Activated CD4-positive, alpha-beta T cell treated with anti-CD3 and anti-CD28 coated beads for 4 hours (primary cell): Measurements from ENCODE around the gene PTGES2.
"Not testable (repeated sequence)": the region's sequence is repeated elsewhere in the genome, so short reads cannot be mapped to it uniquely, and the experiment has no call there.

Experiments
- DNase-seq, 2 donors: peaks; one replicate each; pipeline ENCODE4 v3.0.0-alpha.2; 2020

The PTGES2 gene

GRCh38 chr9:128118472-128118857, 9.1 kb downstream of the PTGES2 start:
- DNase-seq = no peak

GRCh38 chr9:128117613-128118471, 9.7 kb downstream of the PTGES2 start:
- peak; percentile 92 to 99 for DNase-seq

- DNase-seq = no peak
These were observed 11.1 kb downstream of the PTGES2 start for GRCh38 chr9:128116104-128117083.

GRCh38 chr9:128115187-128116103, 12.1 kb downstream of the PTGES2 start:
- DNase-seq = no peak

DNA sequence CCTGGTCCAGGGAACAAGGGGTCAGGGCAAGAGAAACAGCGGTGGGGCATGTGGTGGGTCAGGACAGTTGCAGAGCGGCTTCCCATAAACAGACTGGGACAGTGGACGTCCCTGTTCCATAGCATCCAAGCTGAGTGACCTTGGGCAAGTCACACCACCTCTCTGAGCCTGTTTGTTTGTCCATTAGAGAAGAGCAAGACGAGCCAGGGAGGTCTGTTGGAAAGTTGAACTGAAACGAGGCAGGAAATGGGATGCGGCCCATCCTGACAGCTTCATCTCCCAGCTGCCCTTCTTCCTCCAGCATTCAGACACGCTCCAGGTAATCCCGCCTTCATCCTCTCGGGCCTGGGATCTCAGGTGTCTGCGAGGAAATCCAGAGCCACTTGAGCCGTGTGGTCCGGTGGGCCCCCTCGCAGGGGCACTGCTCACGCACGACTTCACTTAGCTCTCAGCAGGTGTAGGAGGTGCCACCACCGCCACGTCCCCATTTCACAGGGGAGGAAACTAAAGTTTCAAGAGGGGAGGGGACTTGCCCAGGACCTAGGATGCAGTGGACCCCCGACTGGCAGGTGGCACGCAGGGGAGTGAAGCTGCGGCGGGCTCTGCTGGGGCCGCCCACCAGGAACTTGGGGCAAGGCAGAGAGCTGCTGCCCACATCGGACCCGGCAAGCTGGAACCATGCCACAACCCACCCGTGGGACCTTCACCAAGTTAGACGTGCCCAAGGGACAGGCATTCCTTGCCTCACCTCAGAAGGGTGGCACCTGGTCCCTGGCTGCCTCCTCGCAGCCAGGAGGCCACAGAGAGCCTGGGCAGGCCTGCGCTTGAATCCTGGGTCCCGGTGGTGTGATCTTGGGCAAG, 13.0 kb downstream of the PTGES2 start:
- DNase-seq = no peak

- no peak for DNase-seq
These were observed 13.8 kb downstream of the PTGES2 start for GRCh38 chr9:128113526-128114325.

GRCh38 chr9:128111726-128112125, 15.8 kb downstream of the PTGES2 start:
- not testable (repeated sequence) for DNase-seq

GRCh38 chr9:128109050-128109709, 18.3 kb downstream of the PTGES2 start:
- no peak for DNase-seq

- no peak for DNase-seq
These were observed 19.1 kb downstream of the PTGES2 start for GRCh38 chr9:128108269-128109049.

- no peak for DNase-seq
These were observed 19.9 kb downstream of the PTGES2 start for GRCh38 chr9:128107468-128108268.

GRCh38 chr9:128106940-128107467, 20.5 kb downstream of the PTGES2 start:
- no peak for DNase-seq

- no peak for DNase-seq
These were observed 21.2 kb downstream of the PTGES2 start for GRCh38 chr9:128106181-128106939.

DNA sequence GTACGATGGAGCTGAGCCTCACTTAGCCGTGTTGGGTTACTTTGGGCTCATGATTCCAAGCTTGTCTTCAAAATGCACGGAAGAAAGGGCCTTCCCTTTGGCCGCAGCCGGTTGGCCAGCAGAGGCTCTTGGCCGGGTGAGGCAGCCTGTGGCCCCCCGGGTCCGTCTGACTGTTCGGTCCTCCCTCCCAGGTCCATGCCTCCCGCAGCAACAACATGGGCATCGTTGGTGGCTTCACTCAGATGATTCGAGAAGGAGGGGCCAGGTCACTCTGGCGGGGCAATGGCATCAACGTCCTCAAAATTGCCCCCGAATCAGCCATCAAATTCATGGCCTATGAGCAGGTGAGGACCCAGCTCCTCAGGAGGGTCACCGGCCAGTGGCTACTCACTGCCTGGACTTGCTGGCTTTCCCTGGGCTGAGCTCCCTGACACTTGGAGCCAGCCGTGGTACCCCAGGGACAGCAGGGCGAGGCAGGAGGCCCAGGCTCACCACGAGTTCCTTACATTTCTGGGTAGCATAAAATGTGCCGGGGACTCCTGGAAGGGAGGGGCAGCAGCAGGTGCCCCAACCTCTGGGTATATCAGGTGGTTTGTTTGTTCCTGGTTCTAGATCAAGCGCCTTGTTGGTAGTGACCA, 21.9 kb downstream of the PTGES2 start:
- DNase-seq = no peak

- no peak for DNase-seq
These were observed 23.3 kb downstream of the PTGES2 start for GRCh38 chr9:128104171-128104618.

GRCh38 chr9:128103589-128103962, 24.0 kb downstream of the PTGES2 start:
- DNase-seq = peak; percentile 42 to 44

GRCh38 chr9:128102861-128103588, 24.5 kb downstream of the PTGES2 start:
- no peak for DNase-seq
